GM23248 (cell line): ENCODE data around the gene RTF1. TPM values are rescaled to one million over a fixed set of nuclear protein-coding genes. Genes with fewer than 3 reads are reported as not detected.

Experiments
- DNase-seq: peaks from one replicate; pipeline ENCODE4 v3.0.0-alpha.2; 2015
- H2AFZ ChIP-seq: fragments of 200-600 bp; sonication (generic); 2 replicates; pipeline ENCODE4 v1.6.1; 2016; ENCODE audit warnings: antibody characterized with exemption
- H3F3A ChIP-seq: fragments of 200-600 bp; sonication (generic); 2 replicates; pipeline ENCODE4 v1.6.1; 2016; ENCODE audit warnings: mild to moderate bottlenecking, antibody characterized with exemption, mixed run types; ENCODE audit not compliant: insufficient read depth
- H3K27ac ChIP-seq: fragments of 200-600 bp; sonication (generic); 2 replicates; pipeline ENCODE4 v1.5.1; 2016; ENCODE audit warnings: mild to moderate bottlenecking
- H3K27me3 ChIP-seq: fragments of 200-600 bp; sonication (generic); replicated peaks from 2 replicates; pipeline ENCODE4 v1.6.1; 2016; ENCODE audit warnings: mild to moderate bottlenecking; ENCODE audit not compliant: insufficient read depth
- H3K36me3 ChIP-seq: fragments of 200-600 bp; sonication (generic); 2 replicates; pipeline ENCODE4 v1.6.1; 2016; ENCODE audit warnings: low read depth, mild to moderate bottlenecking
- H3K4me1 ChIP-seq: fragments of 200-600 bp; sonication (generic); 2 replicates; pipeline ENCODE4 v1.6.1; 2016; ENCODE audit warnings: mild to moderate bottlenecking; ENCODE audit not compliant: insufficient read depth
- H3K4me2 ChIP-seq: fragments of 200-600 bp; sonication (generic); one replicate; pipeline ENCODE4 v1.6.1; 2016; ENCODE audit warnings: mild to moderate bottlenecking; ENCODE audit not compliant: unreplicated experiment
- H3K4me3 ChIP-seq: fragments of 200-600 bp; sonication (generic); 2 replicates; pipeline ENCODE4 v1.5.1; 2016; ENCODE audit warnings: mild to moderate bottlenecking
- H3K79me2 ChIP-seq: fragments of 200-600 bp; sonication (generic); 2 replicates; pipeline ENCODE4 v1.6.1; 2016; ENCODE audit warnings: mild to moderate bottlenecking; ENCODE audit not compliant: insufficient read depth
- H3K9ac ChIP-seq: fragments of 200-600 bp; sonication (generic); 2 replicates; pipeline ENCODE4 v1.6.1; 2016; ENCODE audit warnings: mild to moderate bottlenecking
- H3K9me2 ChIP-seq: fragments of 200-600 bp; sonication (generic); 2 replicates; pipeline ENCODE4 v1.6.1; 2016; ENCODE audit warnings: mixed run types, mild to moderate bottlenecking, moderate library complexity; ENCODE audit not compliant: insufficient read depth
- H3K9me3 ChIP-seq: fragments of 200-600 bp; sonication (generic); one replicate; pipeline ENCODE4 v1.6.1; 2017; ENCODE audit warnings: low read depth
- H4K20me1 ChIP-seq: fragments of 200-600 bp; sonication (generic); 2 replicates; pipeline ENCODE4 v1.6.0; 2016; ENCODE audit not compliant: insufficient read depth
- EZH2 ChIP-seq: fragments of 200-600 bp; sonication (generic); IDR thresholded peaks from 2 replicates; pipeline ENCODE4 v1.6.1; 2018; ENCODE audit warnings: antibody characterized with exemption, mild to moderate bottlenecking; ENCODE audit not compliant: insufficient read depth, poor library complexity, severe bottlenecking
- EZH2phosphoT487 ChIP-seq: fragments of 200-600 bp; sonication (generic); IDR thresholded peaks from 2 replicates; pipeline ENCODE4 v1.6.1; 2018; ENCODE audit warnings: antibody characterized with exemption, moderate library complexity, mild to moderate bottlenecking, low read depth; ENCODE audit not compliant: insufficient read depth
- WGBS, 2 experiments: methylation state at CpG; one replicate each; pipeline ENCODE4 v1.1.6; 2015 to 2017; ENCODE audit warnings: low lambda C conversion rate in 2 of 2, low coverage in 1 of 2; ENCODE audit errors: missing lambda C conversion rate in 2 of 2; 5-methylcytosine and 5-hydroxymethylcytosine counted together
- in situ Hi-C: fragments of 300-500 bp; cut with MboI; formaldehyde crosslinking; loops from 2 replicates; pipeline ENCODE4 v1.15.0; 2020
- polyA plus RNA-seq: library from polyadenylated mRNA; unstranded; fragments of >200 nt; fragmentation: Nextera tagmentation; extraction: Ambion mirVana; gene quantifications from 2 replicates; pipeline ENCODE4 v1.2.1, GENCODE V29; 2016
- total RNA-seq: library from RNA; depleted of rRNA; stranded (reverse); fragments of >200 nt; shearing (Covaris generic); gene quantifications from 2 replicates; pipeline ENCODE4 v1.2.3, GENCODE V29; 2014

Gene RTF1
- total and polyA plus RNA-seq, 2 experiments from 2014 or later, result 20.5 to 58.6 TPM

DNA sequence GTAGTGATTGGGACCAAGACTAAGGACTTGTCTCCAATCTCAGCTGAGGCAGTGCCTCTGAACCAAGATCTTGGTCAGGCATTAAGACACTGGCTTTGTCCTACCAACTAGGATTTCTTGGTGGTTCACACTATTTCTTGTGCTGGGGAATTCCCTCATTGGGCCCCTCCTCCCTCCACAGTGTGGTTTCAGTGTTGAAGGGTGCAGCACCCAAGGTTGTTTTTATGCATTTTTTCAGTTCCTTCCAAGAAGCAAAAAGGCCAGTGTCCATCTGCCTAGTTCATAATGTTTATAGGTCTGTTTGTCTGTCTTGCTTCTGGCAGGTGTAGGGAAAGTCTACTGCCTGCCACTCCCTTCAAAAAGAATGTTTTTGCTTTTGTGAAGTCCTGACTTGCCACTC, 66.2 kb downstream of the RTF1 start:
- no peaks in the 10 kb centered on the region for H3K9me3 ChIP-seq
- no peak overlapping the region for H3K27ac ChIP-seq
- no peak for TF ChIP-seq EZH2phosphoT487
- no peak for TF ChIP-seq EZH2
- no peaks in the 10 kb centered on the region for H3K27me3 ChIP-seq
- H3K9ac ChIP-seq, result no peak overlapping the region
- no peaks in the 10 kb centered on the region for H4K20me1 ChIP-seq
- peaks cover 30% of the 10 kb centered on the region for H3K36me3 ChIP-seq
- no peaks in the 10 kb centered on the region for H3K4me1 ChIP-seq
- no peak overlapping the region for H2AFZ ChIP-seq
- H3K4me3 ChIP-seq, result no peak overlapping the region
- no peaks in the 10 kb centered on the region for H3K9me2 ChIP-seq
- H3F3A ChIP-seq, result no peaks in the 10 kb centered on the region
- H3K79me2 ChIP-seq, result no peaks in the 10 kb centered on the region
- no peak for DNase-seq
- in situ Hi-C loops, result no loop called here
- no peak overlapping the region for H3K4me2 ChIP-seq

DNA sequence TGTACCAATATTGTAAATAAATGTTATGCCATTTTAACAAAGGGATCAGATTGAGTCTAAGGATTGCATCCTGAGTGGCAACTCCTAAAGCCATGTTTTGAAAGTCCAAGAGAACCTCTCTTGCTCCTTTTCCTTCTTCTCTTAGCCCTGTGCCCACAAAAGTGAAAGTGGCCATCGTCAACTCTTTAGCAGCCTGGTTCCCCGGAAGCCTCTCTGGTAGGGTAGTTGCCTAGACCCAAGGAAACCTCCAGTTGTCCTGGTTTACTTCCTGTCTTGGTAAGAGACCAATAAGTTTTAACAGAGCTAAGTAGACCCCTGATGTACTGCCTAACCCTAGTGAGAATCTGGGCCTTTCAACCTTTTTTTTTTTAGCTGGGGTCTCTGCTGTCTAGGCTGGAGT, 66.6 kb downstream of the RTF1 start:
- Histone ChIP-seq H3K9me2 (no peaks in the 10 kb centered on the region), H4K20me1 (no peaks in the 10 kb centered on the region), H3K4me1 (no peaks in the 10 kb centered on the region), H3K9me3 (no peaks in the 10 kb centered on the region), H3K27ac (no peak overlapping the region), H3F3A (no peaks in the 10 kb centered on the region), H3K4me3 (no peak overlapping the region), H3K4me2 (no peak overlapping the region), H3K27me3 (no peaks in the 10 kb centered on the region), H3K79me2 (no peaks in the 10 kb centered on the region), H3K36me3 (peaks cover 28% of the 10 kb centered on the region), H2AFZ (no peak overlapping the region), H3K9ac (no peak overlapping the region)
- WGBS, 2 experiments, result 95 to 98% methylated on average over 2 of the region's 2 CpGs
- in situ Hi-C loops, result no loop called here
- DNase-seq, result no peak
- no peak for TF ChIP-seq EZH2
- TF ChIP-seq EZH2phosphoT487, result no peak

DNA sequence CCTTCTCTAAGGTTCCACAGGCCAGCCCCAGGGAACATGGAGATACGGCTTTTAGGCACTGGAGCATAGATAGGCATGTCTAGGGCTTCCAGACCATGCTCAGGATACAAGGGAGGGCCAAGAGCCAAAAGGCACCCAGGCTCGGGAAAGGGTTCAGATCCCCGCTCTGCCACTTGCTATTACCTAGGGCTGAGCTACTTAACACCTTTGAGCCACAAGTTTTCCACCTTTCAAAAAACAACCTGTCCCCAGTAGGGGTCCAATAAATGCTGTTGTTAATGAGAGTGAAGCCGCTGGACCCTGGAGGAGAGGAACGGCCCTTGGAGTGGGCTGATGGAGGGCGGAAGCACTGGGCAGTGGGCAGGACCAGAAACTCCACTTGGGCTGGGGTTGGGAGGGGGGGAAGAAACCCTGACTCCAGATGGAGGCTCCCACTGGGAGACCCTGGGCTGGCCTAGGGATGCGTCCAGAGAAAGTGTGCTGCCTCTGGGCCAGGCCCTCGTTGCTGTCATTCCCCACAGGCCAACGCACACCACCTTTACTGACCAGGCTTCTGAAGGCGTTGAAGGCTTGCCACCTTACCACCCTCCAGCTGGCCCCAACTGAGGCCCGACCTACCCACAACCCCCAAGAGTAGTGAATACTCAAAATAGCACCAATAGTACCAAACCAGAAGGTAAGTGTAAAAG, 68.2 kb downstream of the RTF1 start:
- no peaks in the 10 kb centered on the region for H4K20me1 ChIP-seq
- H3K9me2 ChIP-seq, result no peaks in the 10 kb centered on the region

DNA sequence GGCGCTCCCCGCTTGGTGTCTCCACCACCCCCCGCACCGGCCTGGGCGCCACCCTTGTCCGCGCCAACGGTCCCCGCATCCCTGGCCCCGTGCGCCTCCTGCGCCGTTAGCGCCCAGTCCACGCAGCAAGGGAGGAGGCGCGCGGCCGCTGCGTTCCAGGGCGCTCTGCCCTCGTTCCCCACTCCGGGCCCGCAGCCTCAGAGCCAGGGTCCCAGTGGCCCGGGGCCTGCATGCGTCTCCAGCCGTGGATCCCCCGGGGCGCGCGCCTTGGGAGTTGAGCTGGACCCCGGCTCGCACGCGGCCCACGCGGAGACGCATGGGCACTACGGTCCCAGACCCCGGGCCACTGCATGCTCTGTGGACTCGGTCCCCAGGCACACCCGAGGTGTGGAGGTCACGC, 69.4 kb downstream of the RTF1 start:
- no peaks in the 10 kb centered on the region for H3K79me2 ChIP-seq
- no peaks in the 10 kb centered on the region for H3K27me3 ChIP-seq
- peaks cover 8% of the 10 kb centered on the region; the same call in 1 of the 2 replicates for H3F3A ChIP-seq
- no peaks in the 10 kb centered on the region for H4K20me1 ChIP-seq
- 91 to 93% methylated on average over 28 to 43 of the region's 43 CpGs for WGBS, 2 experiments
- H3K4me3 ChIP-seq, result no peak overlapping the region
- in situ Hi-C loops, result no loop called here
- no peak overlapping the region for H3K4me2 ChIP-seq
- peaks cover 3% of the 10 kb centered on the region; the same call in 1 of the 2 replicates for H3K4me1 ChIP-seq
- no peak for DNase-seq
- TF ChIP-seq EZH2 (no peak), EZH2phosphoT487 (no peak)
- peaks cover 12% of the 10 kb centered on the region for H3K36me3 ChIP-seq
- no peak overlapping the region for H3K9ac ChIP-seq
- H3K9me3 ChIP-seq, result no peaks in the 10 kb centered on the region
- no peak overlapping the region for H2AFZ ChIP-seq
- H3K27ac ChIP-seq, result no peak overlapping the region
- H3K9me2 ChIP-seq, result no peaks in the 10 kb centered on the region

More for the DNA sequence above, 68.2 kb downstream of the RTF1 start:
- Histone ChIP-seq H3K4me1 (no peaks in the 10 kb centered on the region), H3K27me3 (no peaks in the 10 kb centered on the region), H3K9me3 (no peaks in the 10 kb centered on the region), H3K79me2 (no peaks in the 10 kb centered on the region), H2AFZ (no peak overlapping the region), H3F3A (peaks cover 8% of the 10 kb centered on the region; the same call in 1 of the 2 replicates), H3K4me2 (no peak overlapping the region), H3K4me3 (no peak overlapping the region), H3K9ac (no peak overlapping the region), H3K36me3 (peaks cover 14% of the 10 kb centered on the region), H3K27ac (no peak overlapping the region)
- 60% methylated on average over 9 to 11 of the region's 11 CpGs for WGBS, 2 experiments
- in situ Hi-C loops, result no loop called here
- TF ChIP-seq EZH2phosphoT487, result no peak
- no peak for DNase-seq
